Measurements from ENCODE around the gene POU2AF2. TPM values are rescaled to one million over a fixed set of nuclear protein-coding genes. Genes with fewer than 3 reads are reported as not detected.
A peak's percentile ranks its signal among the peaks of the same experiment; 100 is the strongest.
"Not testable (repeated sequence)": the region's sequence is repeated elsewhere in the genome, so short reads cannot be mapped to it uniquely, and the experiment has no call there.

Gene POU2AF2
- total RNA-seq, 1 experiment from 2014 or later = not detected

DNA sequence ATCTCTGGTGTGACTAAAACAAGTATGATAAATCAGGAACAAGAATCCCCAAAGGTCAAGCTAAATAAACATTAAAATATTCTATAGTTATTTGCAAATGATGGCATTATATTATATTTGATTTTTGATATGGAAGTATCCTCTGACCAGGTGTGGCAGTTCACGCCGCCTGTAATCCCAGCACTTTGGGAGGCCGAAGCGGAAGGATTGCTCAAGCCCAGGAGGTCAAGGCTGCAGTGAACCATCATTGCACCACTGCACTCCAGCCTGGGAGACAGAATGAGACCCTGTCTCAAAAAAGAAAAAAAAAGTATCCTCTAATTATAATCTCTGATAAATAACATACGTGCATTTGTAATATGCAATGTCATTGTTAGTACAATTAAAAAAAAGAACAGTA lies 46.2 kb downstream of the POU2AF2 start (continued):
- TF ChIP-seq, protein P1, sequence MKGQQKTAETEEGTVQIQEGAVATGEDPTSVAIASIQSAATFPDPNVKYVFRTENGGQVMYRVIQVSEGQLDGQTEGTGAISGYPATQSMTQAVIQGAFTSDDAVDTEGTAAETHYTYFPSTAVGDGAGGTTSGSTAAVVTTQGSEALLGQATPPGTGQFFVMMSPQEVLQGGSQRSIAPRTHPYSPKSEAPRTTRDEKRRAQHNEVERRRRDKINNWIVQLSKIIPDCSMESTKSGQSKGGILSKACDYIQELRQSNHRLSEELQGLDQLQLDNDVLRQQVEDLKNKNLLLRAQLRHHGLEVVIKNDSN (CRISPR knock-in tag; IDR thresholded peaks at IDR 0.05) = no peak
- TF ChIP-seq, protein P2, sequence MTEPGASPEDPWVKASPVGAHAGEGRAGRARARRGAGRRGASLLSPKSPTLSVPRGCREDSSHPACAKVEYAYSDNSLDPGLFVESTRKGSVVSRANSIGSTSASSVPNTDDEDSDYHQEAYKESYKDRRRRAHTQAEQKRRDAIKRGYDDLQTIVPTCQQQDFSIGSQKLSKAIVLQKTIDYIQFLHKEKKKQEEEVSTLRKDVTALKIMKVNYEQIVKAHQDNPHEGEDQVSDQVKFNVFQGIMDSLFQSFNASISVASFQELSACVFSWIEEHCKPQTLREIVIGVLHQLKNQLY (CRISPR knock-in tag; IDR thresholded peaks at IDR 0.05) = no peak
- TF ChIP-seq ZNF121 (CRISPR knock-in tag; IDR thresholded peaks at IDR 0.05) (no peak), IRF1 (CRISPR knock-in tag; IDR thresholded peaks at IDR 0.05) (no peak), STAT6 (CRISPR knock-in tag; conservative IDR thresholded peaks at IDR 0.05; ENCODE audit: low read depth) (no peak)

GRCh38 chr11:111292408-111292807 lies 46.9 kb downstream of the POU2AF2 start:
- H3K27me3 Mint-ChIP-seq (ENCODE audit: low read depth); ATAC-seq; H3K4me1 Mint-ChIP-seq: not testable (repeated sequence)

DNA sequence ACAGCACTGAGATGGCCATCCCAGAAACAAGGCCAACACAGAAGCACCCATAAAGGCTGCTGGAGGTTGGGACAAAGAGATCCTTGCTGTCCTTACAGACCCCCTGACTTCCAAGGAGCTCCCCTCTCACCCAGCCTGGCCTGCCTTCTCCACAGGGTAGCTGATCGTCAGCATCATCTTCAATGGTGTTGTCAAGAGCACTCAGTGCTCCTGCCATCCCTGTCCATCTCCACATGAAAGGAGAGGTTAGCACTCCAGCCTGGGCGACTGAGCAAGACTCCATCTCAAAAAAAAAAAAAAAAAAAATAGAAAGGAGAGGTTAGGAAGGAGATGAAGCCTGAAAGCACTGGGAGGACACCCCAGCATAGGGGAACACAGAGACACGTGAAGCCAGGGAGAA lies 50.7 kb downstream of the POU2AF2 start:
- ATAC-seq (no peak), DNase-seq (ENCODE audit: low spot score) (no peak)
- Mint-ChIP-seq H3K4me3 (no peak overlapping the region), H3K4me1 (peaks cover 19% of the 10 kb centered on the region), H3K27me3 (ENCODE audit: low read depth) (peaks cover 26% of the 10 kb centered on the region), H3K9me3 (no peaks in the 10 kb centered on the region), H3K27ac (no peak overlapping the region), H3K36me3 (no peaks in the 10 kb centered on the region)
- TF ChIP-seq, protein P3, sequence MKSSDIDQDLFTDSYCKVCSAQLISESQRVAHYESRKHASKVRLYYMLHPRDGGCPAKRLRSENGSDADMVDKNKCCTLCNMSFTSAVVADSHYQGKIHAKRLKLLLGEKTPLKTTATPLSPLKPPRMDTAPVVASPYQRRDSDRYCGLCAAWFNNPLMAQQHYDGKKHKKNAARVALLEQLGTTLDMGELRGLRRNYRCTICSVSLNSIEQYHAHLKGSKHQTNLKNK (CRISPR knock-in tag; IDR thresholded peaks at IDR 0.05) = no peak
- no peak for TF ChIP-seq ZNF423 (CRISPR knock-in tag; IDR thresholded peaks at IDR 0.05)
- TF ChIP-seq NR2C2 (CRISPR knock-in tag; IDR thresholded peaks at IDR 0.05) = no peak
- TF ChIP-seq OVOL2 (CRISPR knock-in tag; IDR thresholded peaks at IDR 0.05; ENCODE audit: borderline replicate concordance) = no peak
- TF ChIP-seq RORB (CRISPR knock-in tag; IDR thresholded peaks at IDR 0.05) = no peak
- no peak for TF ChIP-seq SMAD4 (CRISPR knock-in tag; IDR thresholded peaks at IDR 0.05)
- no peak for TF ChIP-seq E2F5 (CRISPR knock-in tag; IDR thresholded peaks at IDR 0.05)
- ChIA-PET CTCF (interaction anchor here (0.7 kb wide), 1 partner anchor 292 kb away, joined by 3 read pairs; no protein-coding TSS in a partner anchor), POLR2A (interaction anchor here (0.5 kb wide), 1 partner anchor 150 kb away, joined by 6 read pairs; no protein-coding TSS in a partner anchor)

More at GRCh38 chr11:111292408-111292807, 46.9 kb downstream of the POU2AF2 start:
- POLR2A ChIA-PET; DNase-seq (ENCODE audit: low spot score); CTCF ChIA-PET; H3K36me3 Mint-ChIP-seq; H3K4me3 Mint-ChIP-seq; H3K9me3 Mint-ChIP-seq; H3K27ac Mint-ChIP-seq: not testable (repeated sequence)

GRCh38 chr11:111297696-111298095 lies 52.2 kb downstream of the POU2AF2 start:
- peak; percentile 25 for DNase-seq (ENCODE audit: low spot score)
- Mint-ChIP-seq H3K36me3 (no peaks in the 10 kb centered on the region), H3K4me1 (peaks cover 25% of the 10 kb centered on the region), H3K4me3 (peak overlapping the region; percentile 76), H3K9me3 (no peaks in the 10 kb centered on the region), H3K27me3 (ENCODE audit: low read depth) (peaks cover 26% of the 10 kb centered on the region), H3K27ac (no peak overlapping the region)
- peak; percentile 8; the same call in 1 of the 2 replicates for ATAC-seq
- ChIA-PET CTCF (interaction anchor here (0.5 to 2.6 kb wide), 4 partner anchors 14 to 131 kb away, joined by 4 to 25 read pairs (median 10); no protein-coding TSS in a partner anchor), POLR2A (no interaction called here)
- TF ChIP-seq, protein P4, sequence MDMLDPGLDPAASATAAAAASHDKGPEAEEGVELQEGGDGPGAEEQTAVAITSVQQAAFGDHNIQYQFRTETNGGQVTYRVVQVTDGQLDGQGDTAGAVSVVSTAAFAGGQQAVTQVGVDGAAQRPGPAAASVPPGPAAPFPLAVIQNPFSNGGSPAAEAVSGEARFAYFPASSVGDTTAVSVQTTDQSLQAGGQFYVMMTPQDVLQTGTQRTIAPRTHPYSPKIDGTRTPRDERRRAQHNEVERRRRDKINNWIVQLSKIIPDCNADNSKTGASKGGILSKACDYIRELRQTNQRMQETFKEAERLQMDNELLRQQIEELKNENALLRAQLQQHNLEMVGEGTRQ (CRISPR knock-in tag; IDR thresholded peaks at IDR 0.05) = no peak
- TF ChIP-seq TCF7 (CRISPR knock-in tag; IDR thresholded peaks at IDR 0.05; ENCODE audit: low read depth) = no peak
- TF ChIP-seq TEAD4 (CRISPR knock-in tag; IDR thresholded peaks at IDR 0.05) = no peak
- TF ChIP-seq SMAD4 (CRISPR knock-in tag; IDR thresholded peaks at IDR 0.05) = no peak
- no peak for TF ChIP-seq NR2C2 (CRISPR knock-in tag; IDR thresholded peaks at IDR 0.05)
- TF ChIP-seq JAZF1 (CRISPR knock-in tag; IDR thresholded peaks at IDR 0.05) = no peak
- TF ChIP-seq ZBTB21 (CRISPR knock-in tag; IDR thresholded peaks at IDR 0.05; ENCODE audit: borderline replicate concordance) = 0 out of 2 replicates have a peak, but pooled peaks have one; percentile 23
- TF ChIP-seq EMX1 (CRISPR knock-in tag; IDR thresholded peaks at IDR 0.05) = no peak
- no peak for TF ChIP-seq ZNF396 (CRISPR knock-in tag; IDR thresholded peaks at IDR 0.05; ENCODE audit: borderline replicate concordance)
- TF ChIP-seq ESRRA (CRISPR knock-in tag; IDR thresholded peaks at IDR 0.05; ENCODE audit: borderline replicate concordance) = no peak
- 0 out of 2 replicates have a peak, but pooled peaks have one; percentile 17 for TF ChIP-seq MAX (CRISPR knock-in tag; IDR thresholded peaks at IDR 0.05)

Data from WTC11 (cell line).